Pulmonary artery endothelial cell (primary cell): ENCODE data around the gene PKNOX2. TPM values are rescaled to one million over a fixed set of nuclear protein-coding genes. Genes with fewer than 3 reads are reported as not detected.

ENCODE experiments used
- DNase-seq: peaks from one replicate; pipeline ENCODE4 v3.0.0-alpha.2; 2011; ENCODE audit warnings: low read depth, low spot score
- total RNA-seq: library from RNA; depleted of rRNA; stranded (reverse); fragments of >200 nt; gene quantifications from 2 replicates; pipeline ENCODE4 v1.2.3, GENCODE V29; 2014

The PKNOX2 gene
- total RNA-seq, 1 donor from 2014 or later, result not detected

DNA sequence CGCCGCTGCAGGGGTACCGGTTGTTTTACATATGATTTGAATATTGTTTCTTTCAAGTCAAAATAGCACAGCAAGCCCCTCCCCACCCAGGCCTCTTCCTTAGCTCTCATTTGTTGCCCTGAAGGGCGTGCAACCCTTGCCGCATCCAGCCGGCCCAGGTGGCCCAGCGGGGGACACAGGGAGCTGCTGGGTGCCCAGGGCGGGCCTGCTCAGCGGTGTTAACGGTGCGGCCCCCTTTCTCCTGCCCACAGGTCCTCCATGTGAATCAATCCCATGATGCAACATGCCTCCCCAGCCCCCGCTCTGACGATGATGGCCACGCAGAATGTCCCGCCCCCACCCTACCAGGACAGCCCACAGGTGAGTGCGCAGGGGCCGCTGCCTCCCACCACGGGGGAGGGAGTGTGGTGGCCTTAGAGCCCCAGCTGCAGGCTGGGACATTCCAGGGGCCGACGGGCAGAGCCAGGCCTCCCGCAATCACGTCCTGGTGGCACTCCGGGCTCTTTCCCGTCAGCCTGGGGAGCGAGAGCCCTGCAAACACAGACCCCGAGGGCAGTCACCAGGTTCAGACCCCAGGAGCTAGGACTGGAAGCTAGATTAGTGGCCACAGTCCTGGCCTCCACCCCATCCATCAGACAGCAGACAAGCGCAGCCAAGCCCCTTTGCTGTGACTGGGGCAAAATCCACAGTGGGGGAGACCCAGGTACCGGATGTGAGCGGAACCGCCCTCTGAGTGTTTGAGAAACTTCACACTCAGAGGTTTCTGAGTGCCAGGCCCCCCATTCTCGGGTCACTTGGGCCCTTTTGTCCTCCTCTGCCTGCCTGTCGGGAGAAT is 186.7 kb downstream of the PKNOX2 start:
- DNase-seq, result no peak

DNA sequence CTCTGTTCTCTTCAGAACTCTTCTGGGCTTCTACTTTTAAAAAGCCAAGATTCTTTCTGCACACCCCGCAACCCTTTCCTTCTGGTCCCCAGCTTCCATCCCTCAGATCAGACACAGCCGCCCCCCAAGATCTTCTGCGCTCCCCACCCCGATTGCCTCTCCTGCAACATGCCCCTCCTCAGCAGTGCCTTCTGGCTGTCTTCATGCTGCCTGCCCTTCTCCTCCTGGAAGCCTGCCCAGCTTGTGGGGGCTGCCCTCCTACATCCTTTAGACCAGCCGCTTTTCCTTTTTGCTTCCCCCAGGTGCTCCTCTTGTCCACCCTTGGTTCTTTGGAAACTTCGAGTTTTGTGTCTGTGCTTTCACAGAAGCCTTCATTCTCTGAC is 187.3 kb downstream of the PKNOX2 start:
- no peak for DNase-seq

DNA sequence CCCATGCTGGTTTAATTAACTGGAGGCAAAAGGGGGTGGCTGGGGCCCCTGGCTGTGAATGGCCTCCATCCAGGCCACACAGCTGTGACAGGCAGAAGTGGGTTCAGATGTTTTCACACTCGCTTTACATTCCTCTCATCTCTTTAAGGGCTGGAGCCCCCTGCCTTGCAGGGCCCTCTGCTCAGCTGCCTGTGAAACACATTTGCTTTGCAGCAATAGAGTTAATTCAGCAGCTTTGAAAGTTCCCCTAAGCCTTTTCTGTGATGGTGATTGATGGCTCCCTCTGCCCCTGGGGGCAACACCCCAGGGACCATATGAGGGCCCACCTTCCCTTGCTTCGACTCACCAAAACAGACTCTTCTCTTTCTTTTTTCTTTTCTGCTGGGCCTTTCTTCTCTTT is 192.2 kb downstream of the PKNOX2 start:
- DNase-seq, result no peak

DNA sequence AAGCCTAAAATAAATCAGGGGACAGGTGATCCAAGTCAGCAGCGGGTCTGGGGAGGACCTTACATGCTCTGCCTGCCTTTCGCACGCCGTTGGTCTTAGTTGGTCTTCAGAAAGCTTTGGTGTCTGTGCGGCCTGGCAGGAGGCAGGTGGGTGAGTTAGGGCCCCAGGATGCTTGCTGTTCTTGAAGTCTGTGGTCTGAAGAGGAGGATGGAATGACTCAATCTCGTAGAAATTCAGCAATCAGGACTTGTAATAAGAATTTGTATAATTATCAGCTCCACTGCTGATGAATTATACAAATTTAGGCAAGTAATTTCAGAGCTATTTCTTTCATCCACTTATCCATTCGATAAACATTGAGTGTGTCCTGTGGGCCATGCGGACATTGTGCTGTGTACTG is 193.0 kb downstream of the PKNOX2 start:
- DNase-seq, result no peak

- DNase-seq, result no peak
Measured at GRCh38 chr11:125358254-125358840, 193.8 kb downstream of the PKNOX2 start.

DNA sequence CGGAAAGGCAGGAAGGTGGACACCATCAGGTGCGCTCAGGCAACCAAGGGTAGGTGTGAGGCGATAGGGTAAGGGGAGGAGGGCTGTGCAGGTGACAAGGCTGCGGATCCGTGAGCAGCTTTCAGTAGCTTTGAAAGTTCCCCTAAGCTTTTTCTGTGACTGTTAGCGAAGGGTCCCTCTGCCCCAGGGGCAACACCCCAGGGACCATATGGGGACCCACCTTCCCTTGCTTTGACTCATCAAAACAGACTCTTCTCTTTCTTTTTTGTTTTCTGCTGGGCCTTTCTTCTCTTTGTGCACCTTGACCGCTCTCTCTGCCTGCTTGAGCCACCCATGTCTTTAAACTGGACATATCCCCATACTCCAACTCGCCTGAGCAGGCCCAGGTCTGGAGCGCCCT is 194.6 kb downstream of the PKNOX2 start:
- no peak for DNase-seq

DNA sequence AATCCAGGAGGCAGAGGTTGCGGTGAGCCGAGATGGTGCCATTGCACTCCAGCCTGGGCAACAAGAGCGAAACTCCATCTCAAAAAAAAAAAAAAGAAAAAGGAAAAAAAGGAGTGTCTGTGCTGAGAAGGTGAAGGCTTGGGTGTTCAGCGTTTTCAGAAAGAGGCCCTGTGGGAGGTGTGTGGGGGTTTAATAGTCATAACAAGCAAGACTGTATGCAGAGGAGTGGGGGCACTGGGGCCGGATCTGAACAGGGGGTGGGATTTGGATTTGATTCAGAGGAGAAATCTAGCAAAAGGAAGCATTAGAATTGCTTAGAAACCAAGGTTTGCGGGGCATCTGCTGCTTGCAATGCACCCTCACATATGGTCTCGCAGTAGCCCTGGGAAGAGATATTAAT is 195.5 kb downstream of the PKNOX2 start:
- no peak for DNase-seq

GRCh38 chr11:125364121-125364826 is 199.7 kb downstream of the PKNOX2 start:
- DNase-seq, result no peak

DNA sequence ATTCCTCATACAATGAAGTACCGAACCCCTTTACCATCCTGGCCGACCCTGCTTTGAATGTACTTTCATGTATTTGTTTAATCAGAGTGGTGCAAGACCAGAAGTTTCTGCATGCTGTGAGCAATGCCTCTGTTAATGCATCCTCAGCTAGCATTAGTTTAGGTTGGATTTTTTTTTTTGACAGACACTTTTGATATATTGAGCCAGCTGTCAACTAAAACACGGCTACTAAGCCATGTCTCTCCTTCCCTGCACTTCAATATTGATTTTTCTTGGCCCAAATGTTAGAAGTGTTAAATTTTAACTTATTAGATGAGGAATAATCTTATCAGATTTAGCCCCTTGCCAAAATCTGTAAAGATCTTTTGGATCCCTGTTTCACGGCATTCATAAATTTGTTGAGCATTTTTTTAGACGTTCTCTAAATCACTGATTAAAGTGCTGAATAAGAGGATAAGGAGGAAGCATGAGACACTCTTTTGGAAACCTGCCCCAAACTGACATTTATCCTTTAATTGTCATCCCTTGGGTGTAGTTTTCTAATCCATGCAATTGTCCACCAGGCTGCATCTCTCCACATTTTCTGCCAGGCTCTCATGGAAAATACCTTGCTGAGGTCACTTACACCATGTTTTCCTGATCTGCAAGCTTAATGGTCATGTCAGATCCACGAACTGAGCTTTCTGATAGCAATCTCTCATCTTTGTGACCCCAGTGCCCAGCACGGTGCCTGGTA is 200.8 kb downstream of the PKNOX2 start:
- DNase-seq, result no peak

GRCh38 chr11:125367710-125368109 is 203.2 kb downstream of the PKNOX2 start:
- no peak for DNase-seq

- no peak for DNase-seq
Measured at GRCh38 chr11:125368757-125369156, 204.2 kb downstream of the PKNOX2 start.

DNA sequence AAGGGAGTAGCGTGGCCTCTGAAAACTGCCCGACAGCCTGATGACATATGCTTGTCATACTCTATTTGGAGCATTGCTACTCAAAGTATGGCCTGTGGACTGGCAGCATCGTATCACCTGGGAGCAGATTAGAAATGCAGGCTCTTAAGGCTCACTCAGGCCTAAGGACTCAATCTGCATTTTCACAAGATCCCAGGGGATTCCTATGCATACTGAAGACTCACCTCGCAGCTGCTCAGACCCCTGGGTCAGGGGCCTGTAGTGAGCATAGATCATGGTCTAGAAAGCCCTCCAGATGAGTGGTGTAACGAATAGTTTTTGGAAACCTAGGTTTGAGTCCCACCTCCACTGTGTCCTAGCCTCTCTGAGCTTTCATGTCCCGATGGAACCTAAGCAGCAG is 205.3 kb downstream of the PKNOX2 start:
- no peak for DNase-seq

- DNase-seq, result no peak
Measured at GRCh38 chr11:125370561-125371389, 206.2 kb downstream of the PKNOX2 start.

- no peak for DNase-seq
Measured at GRCh38 chr11:125371431-125371935, 206.9 kb downstream of the PKNOX2 start.

DNA sequence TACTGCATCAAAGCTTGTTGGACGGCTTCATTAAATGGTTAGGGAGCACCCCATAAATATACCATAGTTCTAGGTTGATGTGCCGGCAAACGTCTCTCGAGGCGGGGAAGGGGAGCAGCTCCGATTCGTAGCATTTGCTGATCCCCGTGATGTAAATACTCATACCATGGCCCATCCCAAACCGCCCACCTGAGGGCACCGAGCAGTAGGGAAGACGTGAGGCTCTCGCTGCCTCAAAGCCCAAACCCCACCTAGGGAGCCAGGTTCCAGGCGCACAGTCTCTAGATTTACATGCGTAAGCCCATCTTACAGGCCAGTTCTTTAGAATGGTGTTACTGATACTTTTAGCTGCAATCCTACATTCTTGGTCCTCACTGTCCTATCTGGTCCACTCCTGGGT is 207.5 kb downstream of the PKNOX2 start:
- no peak for DNase-seq

GRCh38 chr11:125372911-125373310 is 208.4 kb downstream of the PKNOX2 start:
- no peak for DNase-seq

DNA sequence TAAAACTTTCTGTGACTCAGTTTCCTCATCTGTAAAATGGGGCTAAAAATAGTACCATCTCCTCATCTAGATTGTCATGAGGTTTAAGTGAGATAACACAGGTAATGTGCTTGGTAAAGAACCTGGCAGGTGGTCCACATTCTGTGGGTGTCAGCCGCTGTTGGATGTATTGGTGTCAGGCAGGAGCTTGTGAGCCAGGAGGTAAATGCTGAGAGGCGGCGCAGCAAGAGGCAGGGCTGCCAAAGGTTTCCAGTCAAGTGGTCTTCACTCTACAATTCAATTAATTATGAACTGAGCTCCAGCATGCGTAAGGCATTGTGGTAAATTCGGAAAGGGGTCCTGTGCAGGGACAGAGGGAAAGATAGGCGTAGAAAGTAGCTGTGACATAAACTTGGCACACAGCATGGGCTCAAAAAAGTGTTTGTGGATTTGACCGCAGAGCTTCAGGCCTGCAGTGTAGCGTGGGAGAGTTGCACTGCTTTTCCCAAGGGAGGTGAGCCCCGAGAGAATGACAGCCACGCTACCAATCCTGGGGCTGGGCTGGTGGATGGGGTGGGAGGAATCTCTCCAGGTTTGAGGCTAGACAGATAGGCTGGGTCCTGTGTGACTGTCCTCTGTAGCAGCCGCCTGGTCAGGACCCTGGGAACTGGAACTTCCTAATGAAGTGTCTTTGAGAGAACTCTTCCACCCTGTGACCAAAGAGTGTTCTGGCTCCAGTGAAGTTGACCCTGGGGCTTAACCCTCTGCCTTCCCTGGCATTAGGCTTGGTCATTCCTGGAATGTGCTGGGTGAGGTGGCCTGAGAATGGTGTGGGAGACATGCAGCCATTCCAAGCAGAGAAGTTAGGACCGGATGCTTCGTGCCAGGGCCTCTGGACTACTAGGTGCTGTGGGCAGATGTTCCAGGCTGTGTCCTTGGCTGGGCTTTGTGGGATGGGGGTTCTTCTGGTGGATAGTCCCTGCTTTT is 209.2 kb downstream of the PKNOX2 start:
- no peak for DNase-seq

DNA sequence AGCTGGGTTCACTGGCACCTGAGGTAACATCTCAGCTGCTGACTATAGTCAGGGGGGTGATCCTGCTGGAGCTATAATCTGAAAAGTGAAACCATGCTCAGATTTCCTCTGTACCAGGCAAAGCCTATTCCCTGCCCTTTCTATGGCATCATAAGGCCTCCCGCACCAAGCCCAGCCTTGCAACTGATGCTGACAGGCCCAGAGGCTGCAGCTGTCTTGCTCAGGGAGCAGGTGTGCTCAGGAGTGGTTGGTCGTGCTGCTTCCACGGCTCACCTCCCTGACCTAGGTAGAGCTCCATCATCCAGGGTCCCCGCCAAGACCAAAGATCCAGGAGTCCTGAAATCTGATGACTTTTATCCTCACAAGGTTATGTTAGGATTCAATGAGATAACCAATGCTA is 209.8 kb downstream of the PKNOX2 start:
- DNase-seq, result no peak

DNA sequence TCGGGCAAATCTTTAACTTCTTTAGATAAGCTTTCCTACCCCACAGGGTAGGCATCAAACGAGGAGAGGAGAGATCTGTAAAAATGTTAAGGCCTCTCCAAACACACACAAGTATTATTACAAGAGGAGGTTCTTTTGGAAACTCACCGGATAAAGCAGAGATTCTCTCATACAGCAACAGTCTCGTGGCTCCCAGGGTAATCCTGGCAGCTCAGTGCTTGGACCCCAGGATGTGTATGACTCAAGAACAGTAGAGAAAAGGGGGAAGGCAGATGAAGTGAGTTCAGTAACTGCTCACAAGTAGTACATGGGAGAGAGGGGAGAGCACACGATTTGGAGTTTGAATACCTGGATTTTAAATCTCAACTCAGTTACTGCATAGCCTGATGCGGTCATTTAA is 210.6 kb downstream of the PKNOX2 start:
- no peak for DNase-seq

DNA sequence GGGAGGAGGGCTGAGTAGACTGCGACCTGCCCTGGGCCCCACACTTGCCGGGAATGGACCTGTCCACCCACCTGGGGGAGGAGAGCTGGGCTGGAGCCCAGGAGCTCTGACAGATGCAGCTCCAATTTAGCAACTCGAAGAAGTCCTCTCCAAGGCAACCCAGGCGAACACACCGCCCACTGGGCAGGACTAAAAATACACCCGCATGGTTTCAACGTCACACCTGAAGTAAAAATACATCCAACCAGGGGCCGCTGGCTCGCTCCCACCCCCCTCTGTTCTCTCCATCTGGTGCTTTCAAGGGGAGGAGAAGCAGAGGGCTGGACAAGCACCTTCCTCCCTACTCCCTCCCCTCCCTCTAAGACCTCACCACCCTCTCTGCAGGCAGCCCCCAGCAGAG is 211.6 kb downstream of the PKNOX2 start:
- no peak for DNase-seq
